ENCODE data around the gene SSR1. TPM values are rescaled to one million over a fixed set of nuclear protein-coding genes. Genes with fewer than 3 reads are reported as not detected.

The SSR1 gene
- total RNA-seq, 4 donors from 2014 or later = 56.0 to 79.0 (median 63.0) TPM

- TF ChIP-seq CTCF (IDR thresholded peaks at IDR 0.05) = no peak
- ATAC-seq (ENCODE audit: low FRiP score) (no peak), DNase-seq (ENCODE audit: low spot score) (no peak)
Measured at GRCh38 chr6:7252390-7252789, 60.6 kb downstream of the SSR1 start.

DNA sequence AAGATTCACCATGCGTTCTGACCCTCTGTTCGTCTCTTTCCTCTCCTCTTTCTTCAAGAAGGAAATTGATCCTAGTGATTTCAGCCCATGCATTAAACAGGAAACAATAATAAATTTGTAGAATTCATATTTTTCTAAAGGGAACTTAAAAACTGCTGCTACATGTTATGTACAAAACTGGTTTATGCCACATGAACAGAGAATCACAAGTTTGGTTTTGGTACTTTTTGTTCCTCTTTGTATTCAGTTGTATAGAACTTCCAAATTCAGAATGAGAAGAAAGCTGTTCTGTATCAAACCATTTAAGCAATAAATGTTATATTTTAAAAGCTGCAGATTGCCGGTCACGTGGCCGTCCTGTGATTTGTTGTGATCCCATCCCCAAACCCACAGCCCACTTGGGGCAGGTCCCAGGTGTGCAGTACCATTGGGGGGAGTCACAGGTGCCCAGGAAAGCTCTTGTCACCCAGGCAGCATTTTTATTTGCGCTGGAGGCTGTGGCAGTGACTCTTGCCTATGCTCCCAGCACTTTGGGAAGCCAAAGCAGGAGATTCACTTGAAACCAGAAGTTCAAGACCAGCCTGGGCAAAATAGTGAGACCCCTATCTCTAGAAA, 61.2 kb downstream of the SSR1 start:
- DNase-seq (ENCODE audit: low spot score) = no peak
- TF ChIP-seq CTCF (IDR thresholded peaks at IDR 0.05) = no peak
- ATAC-seq (ENCODE audit: low FRiP score) = no peak

- TF ChIP-seq CTCF (IDR thresholded peaks at IDR 0.05) = no peak
- ATAC-seq (ENCODE audit: low FRiP score) (no peak), DNase-seq (ENCODE audit: low spot score) (no peak)
Measured at GRCh38 chr6:7250812-7251211, 62.2 kb downstream of the SSR1 start.

- ATAC-seq (ENCODE audit: low FRiP score) (no peak), DNase-seq (ENCODE audit: low spot score) (no peak)
- TF ChIP-seq CTCF (IDR thresholded peaks at IDR 0.05) = no peak
Measured at GRCh38 chr6:7249946-7250643, 62.9 kb downstream of the SSR1 start.

- no peak for DNase-seq (ENCODE audit: low spot score)
- ATAC-seq (ENCODE audit: low FRiP score) = no peak
- TF ChIP-seq CTCF (IDR thresholded peaks at IDR 0.05) = no peak
Measured at GRCh38 chr6:7249391-7249790, 63.6 kb downstream of the SSR1 start.

DNA sequence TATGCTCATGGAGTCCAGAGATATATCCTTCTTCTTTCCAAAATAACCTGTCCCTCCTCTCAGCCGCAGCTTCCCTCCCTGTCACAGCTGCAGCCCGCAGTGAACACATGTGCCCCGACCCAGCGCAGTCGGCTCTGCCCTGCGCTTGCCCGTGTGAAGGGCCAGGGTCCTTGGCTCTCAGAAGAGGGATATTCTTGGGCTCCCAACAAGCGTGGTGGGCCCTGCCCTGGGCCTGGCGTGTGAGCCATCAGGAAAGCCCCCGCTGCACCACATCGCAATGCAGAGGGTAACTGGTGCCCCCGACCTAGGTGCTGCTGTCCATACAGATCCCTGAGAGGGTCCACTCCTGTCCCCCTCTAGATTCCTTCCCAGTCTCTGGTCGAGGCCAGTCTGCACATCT, 65.2 kb downstream of the SSR1 start:
- ATAC-seq (ENCODE audit: low FRiP score) = no peak
- TF ChIP-seq CTCF (IDR thresholded peaks at IDR 0.05) = no peak
- no peak for DNase-seq (ENCODE audit: low spot score)

- ATAC-seq (ENCODE audit: low FRiP score) = no peak
- no peak for DNase-seq (ENCODE audit: low spot score)
- TF ChIP-seq CTCF (IDR thresholded peaks at IDR 0.05) = no peak
Measured at GRCh38 chr6:7247179-7247456, 65.9 kb downstream of the SSR1 start.
